Renal cortex interstitium (tissue), 11 donors: Measurements from ENCODE around the gene GFER. TPM values are rescaled to one million over a fixed set of nuclear protein-coding genes. Genes with fewer than 3 reads are reported as not detected.

Source experiments
- DNase-seq, 11 donors: peaks; one replicate each; pipeline ENCODE4 v3.0.0-alpha.2; 2013; ENCODE audit warnings: low read depth in 9 of 11, low spot score in 4 of 11; ENCODE audit errors: extremely low read depth in 1 of 11
- polyA plus RNA-seq, 3 donors: library from polyadenylated mRNA; unstranded; fragments of 120-200 nt; gene quantifications; one replicate each; pipeline ENCODE4 v1.2.1, GENCODE V29; 2013; ENCODE audit not compliant: insufficient read length in 3 of 3

The GFER gene
- polyA plus RNA-seq, 3 donors = 21.5 to 31.4 (median 26.9) TPM

- DNase-seq = no peak
These were observed 2.6 kb upstream of the GFER start, which contains the start of gene NOXO1 for GRCh38 chr16:1981398-1981836. Gene NOXO1 (minus strand): TSS chr16:1981469. CDS start chr16:1981179, 290 bp downstream.

DNA sequence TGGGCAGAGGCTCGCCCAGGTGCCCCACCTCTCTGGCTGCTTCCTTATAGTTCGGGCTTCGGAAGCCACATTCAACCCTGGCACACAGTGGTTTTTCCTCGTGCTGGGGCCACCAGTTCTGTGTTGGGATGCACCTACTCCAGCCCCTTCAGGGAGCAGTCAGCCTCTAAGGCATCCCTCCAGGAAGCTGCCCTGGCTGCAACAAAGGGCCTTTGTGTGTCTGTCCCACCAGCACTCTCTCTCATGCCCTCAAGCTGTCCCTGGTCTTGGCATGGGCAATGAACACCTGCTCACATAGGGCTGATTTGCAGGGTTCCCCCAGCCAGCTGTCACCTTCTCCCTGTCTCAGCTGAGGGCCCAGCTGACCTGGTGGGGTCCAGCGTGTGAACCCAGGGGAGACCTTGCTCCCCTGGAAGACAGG, 2.0 kb upstream of the GFER start:
- DNase-seq = no peak

GRCh38 chr16:1982991-1983543, 926 bp upstream of the GFER start:
- DNase-seq = no peak

DNA sequence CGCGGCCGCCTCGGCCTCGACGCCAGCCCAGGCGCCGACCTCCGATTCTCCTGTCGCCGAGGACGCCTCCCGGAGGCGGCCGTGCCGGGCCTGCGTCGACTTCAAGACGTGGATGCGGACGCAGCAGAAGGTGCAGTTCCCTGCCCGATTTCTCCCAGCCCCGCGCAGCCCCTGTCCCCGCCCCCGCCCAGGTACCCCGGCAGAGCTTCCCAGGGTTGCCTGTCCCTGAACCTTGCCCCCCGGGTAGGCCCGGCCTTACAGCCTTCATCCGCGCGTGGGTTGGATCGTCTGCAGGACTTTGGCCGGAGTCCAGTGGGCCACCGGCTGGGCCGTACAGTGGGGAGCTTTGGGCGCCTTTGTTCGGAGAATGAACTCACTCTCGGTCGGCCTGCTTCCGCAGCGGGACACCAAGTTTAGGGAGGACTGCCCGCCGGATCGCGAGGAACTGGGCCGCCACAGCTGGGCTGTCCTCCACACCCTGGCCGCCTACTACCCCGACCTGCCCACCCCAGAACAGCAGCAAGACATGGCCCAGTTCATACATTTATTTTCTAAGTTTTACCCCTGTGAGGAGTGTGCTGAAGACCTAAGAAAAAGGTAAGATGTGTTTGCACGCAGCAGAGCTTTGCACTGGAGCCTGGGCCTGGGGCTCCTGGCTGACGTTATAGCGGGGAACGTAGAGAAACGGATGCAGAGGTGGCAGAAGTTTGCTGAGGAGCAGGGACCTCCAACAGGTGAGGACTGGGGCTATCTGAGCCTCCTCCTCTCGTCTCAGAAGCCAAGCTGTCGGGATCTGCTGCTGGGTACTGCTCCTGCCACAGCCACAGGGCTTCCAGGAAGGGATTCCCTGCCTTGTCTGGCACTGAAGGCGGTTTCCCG, 593 bp downstream of the GFER start:
- no peak for DNase-seq

- no peak for DNase-seq
These were observed 1.6 kb downstream of the GFER start for GRCh38 chr16:1985466-1986150.

DNA sequence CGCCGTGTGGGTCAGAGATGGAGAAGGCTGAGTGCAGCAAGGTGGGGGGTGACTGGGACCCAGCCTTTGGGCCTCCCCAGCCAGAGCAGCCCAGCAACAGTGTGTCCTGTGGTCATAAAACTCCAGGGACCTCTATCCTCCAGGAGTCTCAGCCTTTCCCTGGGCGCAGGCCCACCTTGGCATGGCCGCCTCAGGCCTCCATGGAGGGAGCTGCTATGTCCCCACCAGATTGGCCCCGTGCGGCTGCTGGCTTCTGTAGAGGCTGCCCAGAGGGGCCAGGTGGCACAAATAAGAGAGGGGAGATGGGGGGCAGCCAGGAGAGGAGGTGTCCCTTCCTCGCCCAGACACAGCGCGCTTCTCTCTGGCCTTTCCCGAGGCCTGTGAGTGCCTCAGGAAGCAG, 3.2 kb downstream of the GFER start:
- DNase-seq = no peak

DNA sequence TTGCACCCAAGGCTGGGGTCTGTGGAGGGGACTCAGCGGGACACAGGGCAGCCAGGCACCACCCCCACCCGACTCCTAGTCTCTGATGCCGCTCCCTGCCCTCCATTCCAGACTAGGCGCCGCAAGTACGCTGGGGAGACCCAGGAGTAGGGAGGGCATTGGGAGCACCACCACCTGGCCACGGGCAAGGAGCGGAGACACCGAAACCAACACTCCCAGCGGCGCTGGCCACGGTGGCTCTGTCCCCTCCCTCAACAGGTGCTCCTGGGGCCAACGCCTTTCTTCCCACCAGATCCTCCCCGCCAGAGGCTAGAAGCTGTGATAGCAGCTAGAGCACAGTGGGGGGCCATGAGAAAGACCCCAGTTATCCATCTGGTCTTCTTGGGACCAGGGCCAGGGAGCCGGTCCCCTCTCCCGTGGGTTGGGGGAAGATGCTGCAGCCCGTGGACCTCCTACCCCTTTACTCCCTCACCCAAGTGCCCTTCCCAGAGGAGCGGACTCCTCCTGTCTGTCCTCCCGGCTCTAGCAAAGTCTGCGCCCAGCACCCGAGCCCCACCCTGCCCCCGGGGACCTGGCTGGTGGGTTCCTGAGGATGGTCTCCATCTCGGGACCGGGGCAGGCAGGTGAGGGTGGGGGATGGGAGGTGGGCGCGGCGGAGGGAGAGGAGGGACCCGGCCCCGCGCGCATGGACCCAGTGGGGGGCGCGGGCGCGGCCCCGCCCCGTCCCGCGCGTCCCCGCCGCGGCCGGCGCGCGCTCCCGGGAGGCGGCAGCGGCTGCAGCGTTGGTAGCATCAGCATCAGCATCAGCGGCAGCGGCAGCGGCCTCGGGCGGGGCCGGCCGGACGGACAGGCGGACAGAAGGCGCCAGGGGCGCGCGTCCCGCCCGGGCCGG, 5.5 kb downstream of the GFER start, which contains the start of gene SYNGR3:
Gene SYNGR3 (plus strand): TSS at position 762 of the 892 bp plus-strand sequence. CDS start 133 bp downstream, outside the sequence.
- no peak for DNase-seq

GRCh38 chr16:1990101-1990350, 6.0 kb downstream of the GFER start:
- DNase-seq = no peak

GRCh38 chr16:1990351-1991134, 6.5 kb downstream of the GFER start:
- DNase-seq = no peak

GRCh38 chr16:1991135-1991551, 7.2 kb downstream of the GFER start:
- DNase-seq = no peak

- no peak for DNase-seq
These were observed 7.6 kb downstream of the GFER start for GRCh38 chr16:1991588-1991947.

DNA sequence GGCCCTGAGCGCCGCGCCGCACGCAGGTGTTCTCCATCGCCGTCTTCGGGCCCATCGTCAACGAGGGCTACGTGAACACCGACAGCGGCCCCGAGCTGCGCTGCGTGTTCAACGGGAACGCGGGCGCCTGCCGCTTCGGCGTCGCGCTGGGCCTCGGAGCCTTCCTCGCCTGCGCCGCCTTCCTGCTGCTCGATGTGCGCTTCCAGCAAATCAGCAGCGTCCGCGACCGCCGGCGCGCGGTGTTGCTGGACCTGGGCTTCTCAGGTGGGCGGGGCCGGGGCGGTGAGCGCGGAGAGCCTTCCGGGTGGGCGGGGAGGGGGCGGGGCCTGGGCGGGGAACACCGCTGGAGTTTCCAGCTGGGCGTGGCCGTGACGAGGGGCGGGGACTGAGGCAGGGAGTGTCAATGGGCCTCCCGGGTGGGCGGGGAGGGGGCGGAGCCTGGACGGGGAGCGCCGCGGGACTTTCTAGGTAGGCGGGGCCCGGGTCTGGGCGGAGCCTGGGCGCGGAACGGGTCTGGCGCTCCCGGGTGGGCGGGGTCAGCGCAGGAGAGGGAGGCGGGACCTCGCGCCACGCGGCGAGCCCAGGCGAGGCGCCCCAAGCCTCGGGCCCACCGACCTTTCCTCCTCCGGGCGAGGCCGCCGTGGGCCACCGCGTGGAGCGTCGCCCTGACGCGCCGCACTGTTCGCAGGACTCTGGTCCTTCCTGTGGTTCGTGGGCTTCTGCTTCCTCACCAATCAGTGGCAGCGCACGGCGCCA, 8.1 kb downstream of the GFER start:
- peak in 10 of 11 donors; percentile 69 to 84 (median 79) for DNase-seq

- DNase-seq = no peak
These were observed 8.8 kb downstream of the GFER start for GRCh38 chr16:1992704-1993317.

DNA sequence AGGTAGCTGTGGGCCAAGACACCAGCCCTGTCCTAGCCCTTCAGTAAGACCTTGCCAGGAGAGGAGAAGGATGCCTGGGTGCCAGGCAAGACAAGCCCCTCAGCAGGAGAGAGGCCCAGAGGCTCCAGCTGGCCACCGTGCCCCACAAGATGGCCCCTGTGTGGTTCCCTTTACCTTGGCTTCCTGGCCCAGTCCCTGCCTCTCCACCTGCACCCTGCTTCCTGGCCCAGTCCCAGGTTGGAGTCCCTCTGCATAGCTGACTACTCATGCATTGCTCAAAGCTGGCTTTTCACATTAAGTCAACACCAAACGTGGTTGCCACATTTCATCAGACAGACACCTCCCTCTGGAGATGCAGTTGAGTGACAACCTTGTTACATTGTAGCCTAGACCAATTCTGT, 9.7 kb downstream of the GFER start:
- no peak for DNase-seq

- DNase-seq = no peak
These were observed 13.7 kb downstream of the GFER start for GRCh38 chr16:1997494-1998359.

DNA sequence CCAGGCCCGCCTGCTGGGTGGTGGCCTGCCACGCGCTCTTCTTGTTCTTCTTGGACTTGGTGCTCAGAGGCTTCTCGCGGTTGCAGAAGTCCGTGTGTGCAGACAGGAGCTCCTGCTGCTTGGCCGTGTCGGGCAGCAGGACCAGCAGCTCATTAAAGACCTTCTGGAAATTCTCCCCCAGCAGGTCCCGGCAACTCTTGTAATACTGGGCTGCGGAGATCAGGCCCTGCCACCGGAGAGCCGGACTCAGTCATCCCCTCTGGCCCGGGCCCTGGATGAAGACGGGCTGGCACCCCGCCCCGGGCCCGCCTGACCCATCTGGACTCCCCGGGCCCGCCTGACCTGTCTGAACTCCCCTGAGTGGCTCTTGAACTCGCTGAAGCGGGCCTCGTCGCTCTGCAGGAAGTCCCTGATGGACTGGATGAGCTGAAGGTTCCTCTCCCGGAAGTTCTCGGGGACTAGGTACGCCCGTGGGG, 14.4 kb downstream of the GFER start:
- no peak for DNase-seq
